Nephron progenitor cell (in vitro differentiated cells): ENCODE measurements around the gene RHOF.

Experiments
- DNase-seq: peaks from one replicate; pipeline ENCODE4 v3.0.0; 2021
- H3K27ac Mint-ChIP-seq: 2 replicates; pipeline ENCODE4 v1.8.0; 2021; ENCODE audit warnings: mild to moderate bottlenecking, moderate library complexity, mixed read lengths
- H3K27me3 Mint-ChIP-seq: 2 replicates; pipeline ENCODE4 v1.8.0; 2021; ENCODE audit warnings: mild to moderate bottlenecking, low read depth, mixed read lengths; ENCODE audit not compliant: poor library complexity
- H3K36me3 Mint-ChIP-seq: 2 replicates; pipeline ENCODE4 v1.8.0; 2021; ENCODE audit warnings: low read depth, mixed read lengths
- H3K4me1 Mint-ChIP-seq: 2 replicates; pipeline ENCODE4 v1.8.0; 2021; ENCODE audit warnings: mixed read lengths
- H3K4me3 Mint-ChIP-seq: 2 replicates; pipeline ENCODE4 v1.8.0; 2021; ENCODE audit warnings: mild to moderate bottlenecking, moderate library complexity, mixed read lengths
- H3K9me3 Mint-ChIP-seq: 2 replicates; pipeline ENCODE4 v1.8.0; 2021; ENCODE audit warnings: mild to moderate bottlenecking, moderate library complexity, mixed read lengths
- CTCF ChIP-seq: fragments of 200-600 bp; sonication (generic); IDR thresholded peaks from 2 replicates; pipeline ENCODE4 v1.5.0; 2021; ENCODE audit warnings: antibody characterized with exemption

Gene RHOF

GRCh38 chr12:121808623-121809022 lies 15.1 kb upstream of the RHOF start:
- H3K9me3 Mint-ChIP-seq, result no peaks in the 10 kb centered on the region
- peaks cover 58% of the 10 kb centered on the region for H3K4me1 Mint-ChIP-seq
- no peak for TF ChIP-seq CTCF
- DNase-seq, result no peak
- peak overlapping the region; percentile 36 for H3K27ac Mint-ChIP-seq
- no peak overlapping the region for H3K4me3 Mint-ChIP-seq
- H3K36me3 Mint-ChIP-seq, result peaks cover 21% of the 10 kb centered on the region
- H3K27me3 Mint-ChIP-seq, result no peaks in the 10 kb centered on the region

GRCh38 chr12:121807642-121808347 lies 14.3 kb upstream of the RHOF start:
- TF ChIP-seq CTCF, result no peak
- H3K27ac Mint-ChIP-seq, result no peak overlapping the region
- no peaks in the 10 kb centered on the region for H3K9me3 Mint-ChIP-seq
- no peak for DNase-seq
- no peaks in the 10 kb centered on the region for H3K27me3 Mint-ChIP-seq
- peaks cover 50% of the 10 kb centered on the region for H3K4me1 Mint-ChIP-seq
- peaks cover 21% of the 10 kb centered on the region for H3K36me3 Mint-ChIP-seq
- H3K4me3 Mint-ChIP-seq, result peak overlapping the region; percentile 94

GRCh38 chr12:121806546-121807423 lies 13.3 kb upstream of the RHOF start:
- DNase-seq, result peak; percentile 41
- no peaks in the 10 kb centered on the region for H3K27me3 Mint-ChIP-seq
- peaks cover 47% of the 10 kb centered on the region for H3K4me1 Mint-ChIP-seq
- H3K9me3 Mint-ChIP-seq, result no peaks in the 10 kb centered on the region
- H3K4me3 Mint-ChIP-seq, result peak overlapping the region; percentile 94
- peaks cover 21% of the 10 kb centered on the region for H3K36me3 Mint-ChIP-seq
- H3K27ac Mint-ChIP-seq, result peak overlapping the region; percentile 77
- TF ChIP-seq CTCF, result no peak

GRCh38 chr12:121806009-121806545 lies 12.6 kb upstream of the RHOF start:
- Mint-ChIP-seq H3K27ac (peak overlapping the region; percentile 84), H3K4me3 (peak overlapping the region; percentile 94), H3K36me3 (peaks cover 21% of the 10 kb centered on the region), H3K9me3 (no peaks in the 10 kb centered on the region), H3K27me3 (no peaks in the 10 kb centered on the region), H3K4me1 (peaks cover 47% of the 10 kb centered on the region)
- TF ChIP-seq CTCF, result no peak
- peak; percentile 33 for DNase-seq

GRCh38 chr12:121805171-121806008 lies 11.9 kb upstream of the RHOF start:
- peaks cover 41% of the 10 kb centered on the region for H3K4me1 Mint-ChIP-seq
- peak overlapping the region; percentile 94 for H3K4me3 Mint-ChIP-seq
- DNase-seq, result peak; percentile 41
- H3K27ac Mint-ChIP-seq, result peak overlapping the region; percentile 84
- peaks cover 17% of the 10 kb centered on the region for H3K36me3 Mint-ChIP-seq
- no peak for TF ChIP-seq CTCF
- no peaks in the 10 kb centered on the region for H3K9me3 Mint-ChIP-seq
- H3K27me3 Mint-ChIP-seq, result no peaks in the 10 kb centered on the region
